Testis (tissue), 2 donors: ENCODE results near the gene HES1.

Experiments
- CTCF ChIP-seq, 3 experiments: fragments of 450-650 bp in 2 of 3; fragments of 200-600 bp in 1 of 3; sonication (generic) in 1 of 3; IDR thresholded peaks; one replicate each; pipeline ENCODE4 v1.5.1; 2016 to 2019; ENCODE audit warnings: antibody characterized with exemption in 3 of 3, mild to moderate bottlenecking in 2 of 3, moderate library complexity in 1 of 3
- POLR2A ChIP-seq: fragments of 450-650 bp; IDR thresholded peaks from one replicate; pipeline ENCODE4 v1.6.1; 2017; ENCODE audit warnings: antibody characterized with exemption, mild to moderate bottlenecking, moderate library complexity

GRCh38 chr3:194178128-194178527 is 42.2 kb downstream of the HES1 start:
- TF ChIP-seq CTCF (IDR thresholded peaks at IDR 0.05) (no peak), POLR2A (no peak)
